OCI-LY3 (cell line): Measurements from ENCODE around the gene NUS1.
"Not testable (repeated sequence)": the region's sequence is repeated elsewhere in the genome, so short reads cannot be mapped to it uniquely, and the experiment has no call there.

Experiments
- H2AFZ ChIP-seq: fragments of 200-600, 300-600 bp; shearing (Covaris generic); 2 replicates; pipeline ENCODE4 v1.6.0; 2014; ENCODE audit warnings: antibody characterized with exemption, low read depth, low read length
- H3K27ac ChIP-seq: fragments of 200-600, 300-600 bp; sonication (generic); 2 replicates; pipeline ENCODE4 v1.5.1; 2014; ENCODE audit warnings: mild to moderate bottlenecking, low read length, moderate library complexity, mixed read lengths
- H3K27me3 ChIP-seq: fragments of 200-600, 300-600 bp; sonication (generic); 2 replicates; pipeline ENCODE4 v1.6.1; 2014; ENCODE audit warnings: low read depth, low read length, mixed read lengths
- H3K36me3 ChIP-seq: fragments of 200-600, 300-600 bp; sonication (generic); replicated peaks from 2 replicates; pipeline ENCODE3; 2014; ENCODE audit warnings: low read depth, low read length, mixed read lengths
- H3K4me1 ChIP-seq: fragments of 300-600, 200-600 bp; sonication (generic); 2 replicates; pipeline ENCODE4 v1.6.1; 2014; ENCODE audit warnings: low read length, mixed read lengths
- H3K4me2 ChIP-seq: fragments of 200-600, 300-600 bp; sonication (generic); 2 replicates; pipeline ENCODE4 v1.6.1; 2014; ENCODE audit warnings: low read length, mixed read lengths
- H3K4me3 ChIP-seq: fragments of 300-600, 200-600 bp; sonication (generic); 2 replicates; pipeline ENCODE4 v1.5.1; 2014; ENCODE audit warnings: antibody characterized with exemption, mild to moderate bottlenecking, low read length, moderate library complexity
- H3K79me2 ChIP-seq: fragments of 300-600, 200-600 bp; shearing (Covaris generic); 2 replicates; pipeline ENCODE4 v1.6.1; 2014; ENCODE audit warnings: mild to moderate bottlenecking, low read length, mixed read lengths
- H3K9ac ChIP-seq: fragments of 300-600, 200-600 bp; shearing (Covaris generic); 2 replicates; pipeline ENCODE4 v1.6.0; 2014; ENCODE audit warnings: mild to moderate bottlenecking, low read length, moderate library complexity
- H3K9me3 ChIP-seq: fragments of 200-600, 300-600 bp; shearing (Covaris generic); 2 replicates; pipeline ENCODE4 v1.6.1; 2014; ENCODE audit warnings: low read length, mixed read lengths; ENCODE audit not compliant: insufficient read depth
- H4K20me1 ChIP-seq: fragments of 200-600, 300-600 bp; sonication (generic); 2 replicates; pipeline ENCODE4 v1.6.1; 2016; ENCODE audit warnings: low read length, mixed read lengths; ENCODE audit not compliant: insufficient read depth
- CTCF ChIP-seq: fragments of 200-600, 300-600 bp; sonication (generic); IDR thresholded peaks from 2 replicates; pipeline ENCODE4 v1.5.1; 2014; ENCODE audit warnings: antibody characterized with exemption, low read length, low read depth
- EZH2phosphoT487 ChIP-seq: fragments of 200-600 bp; shearing (Covaris generic); IDR thresholded peaks from 2 replicates; pipeline ENCODE4 v1.6.1; 2018; ENCODE audit warnings: antibody characterized with exemption, mixed run types, low read depth

Gene NUS1

GRCh38 chr6:117668736-117669135, 6.5 kb upstream of the NUS1 start:
- Histone ChIP-seq H3K27me3 (no peaks in the 10 kb centered on the region), H3K9ac (no peak overlapping the region), H3K9me3 (no peaks in the 10 kb centered on the region), H4K20me1 (no peaks in the 10 kb centered on the region), H3K4me3 (no peak overlapping the region), H3K79me2 (peaks cover 2% of the 10 kb centered on the region; the same call in 1 of the 2 replicates), H2AFZ (no peak overlapping the region), H3K27ac (no peak overlapping the region), H3K4me1 (peaks cover under 1% of the 10 kb centered on the region; the same call in 1 of the 2 replicates), H3K4me2 (no peak overlapping the region), H3K36me3 (peaks cover 3% of the 10 kb centered on the region)
- TF ChIP-seq CTCF, result no peak
- no peak for TF ChIP-seq EZH2phosphoT487

GRCh38 chr6:117674503-117674902, 766 bp upstream of the NUS1 start:
- Histone ChIP-seq H3K36me3 (peaks cover 24% of the 10 kb centered on the region), H3K79me2 (peaks cover 54% of the 10 kb centered on the region), H3K27me3 (no peaks in the 10 kb centered on the region), H3K4me2 (peak overlapping the region; percentile 88), H2AFZ (peak overlapping the region; percentile 64), H4K20me1 (peaks cover 26% of the 10 kb centered on the region), H3K9ac (peak overlapping the region; percentile 97), H3K27ac (peak overlapping the region; percentile 62), H3K9me3 (no peaks in the 10 kb centered on the region), H3K4me1 (peaks cover 33% of the 10 kb centered on the region), H3K4me3 (peak overlapping the region; percentile 98)
- TF ChIP-seq EZH2phosphoT487, result no peak
- no peak for TF ChIP-seq CTCF

- H3K36me3 ChIP-seq, result peaks cover 36% of the 10 kb centered on the region
- not testable (repeated sequence) for H3K27me3 ChIP-seq
Observed at GRCh38 chr6:117675658-117676301, 511 bp downstream of the NUS1 start.

GRCh38 chr6:117676577-117677218, 1.4 kb downstream of the NUS1 start:
- Histone ChIP-seq H3K4me1 (peaks cover 46% of the 10 kb centered on the region), H3K27me3 (no peaks in the 10 kb centered on the region), H3K4me2 (peak overlapping the region; percentile 90), H3K4me3 (peak overlapping the region; percentile 98), H3K36me3 (peaks cover 45% of the 10 kb centered on the region), H3K9ac (peak overlapping the region; percentile 85), H4K20me1 (peaks cover 48% of the 10 kb centered on the region), H3K27ac (peak overlapping the region; percentile 29), H2AFZ (no peak overlapping the region), H3K9me3 (no peaks in the 10 kb centered on the region), H3K79me2 (peaks cover 76% of the 10 kb centered on the region)
- TF ChIP-seq EZH2phosphoT487 (no peak), CTCF (no peak)

More at GRCh38 chr6:117675658-117676301, 511 bp downstream of the NUS1 start:
- Histone ChIP-seq H3K27ac (peak overlapping the region; percentile 41; the same call in 1 of the 2 replicates), H3K4me1 (peaks cover 46% of the 10 kb centered on the region), H3K4me3 (peak overlapping the region; percentile 98), H3K79me2 (peaks cover 67% of the 10 kb centered on the region), H4K20me1 (peaks cover 39% of the 10 kb centered on the region), H3K4me2 (peak overlapping the region; percentile 43), H3K9ac (peak overlapping the region; percentile 85)
- not testable (repeated sequence) for H3K9me3 ChIP-seq, H2AFZ ChIP-seq
